SK-N-SH treated with all-trans-retinoic acid at 6 μM for 48 hours (cell line): ENCODE data around the gene MAP3K2.

Experiments
- ATAC-seq: fragments of 200-7000 bp; cut with Tn5 transposase; 3 replicates; pipeline ENCODE4 v1.9.1; 2020; ENCODE audit warnings: mild to moderate bottlenecking, moderate library complexity
- ARNTL ChIP-seq: fragments of 450-650 bp; formaldehyde crosslinking; IDR thresholded peaks from 2 replicates; pipeline ENCODE4 v1.5.0; 2020; ENCODE audit warnings: low read depth, mild to moderate bottlenecking, moderate library complexity, borderline replicate concordance
- BACH2 ChIP-seq: fragments of 250-450 bp; sonication (Bioruptor Pico); IDR thresholded peaks from 2 replicates; pipeline ENCODE4 v1.9.0; 2021; ENCODE audit warnings: mild to moderate bottlenecking, borderline replicate concordance
- CREB5 ChIP-seq: fragments of 250-450 bp; sonication (Bioruptor Pico); IDR thresholded peaks from 2 replicates; pipeline ENCODE4 v1.5.1; 2020; ENCODE audit warnings: low read depth, mild to moderate bottlenecking, moderate library complexity
- CSDC2 ChIP-seq: fragments of 250-450 bp; sonication (Bioruptor Pico); IDR thresholded peaks from 2 replicates; pipeline ENCODE4 v1.5.0; 2020; ENCODE audit warnings: mild to moderate bottlenecking, moderate library complexity
- CSRNP3 ChIP-seq: fragments of 250-450 bp; sonication (Bioruptor Pico); IDR thresholded peaks from 2 replicates; pipeline ENCODE4 v1.5.1; 2021; ENCODE audit warnings: mild to moderate bottlenecking, moderate library complexity
- ESRRG ChIP-seq: fragments of 250-450 bp; sonication (Bioruptor Pico); IDR thresholded peaks from 2 replicates; pipeline ENCODE4 v1.6.1; 2021; ENCODE audit warnings: mild to moderate bottlenecking
- ISL1 ChIP-seq: fragments of 250-450 bp; sonication (Bioruptor Pico); IDR thresholded peaks from 2 replicates; pipeline ENCODE4 v2.1.2; 2022; ENCODE audit warnings: mild to moderate bottlenecking, moderate library complexity
- OSR1 ChIP-seq: fragments of 250-450 bp; sonication (Bioruptor Pico); IDR thresholded peaks from 2 replicates; pipeline ENCODE4 v1.8.0; 2022; ENCODE audit warnings: moderate library complexity, mild to moderate bottlenecking, inconsistent platforms
- POU6F1 ChIP-seq: fragments of 250-450 bp; sonication (Bioruptor Pico); IDR thresholded peaks from 2 replicates; pipeline ENCODE4 v1.8.0; 2021; ENCODE audit warnings: low read depth, mild to moderate bottlenecking, moderate library complexity, borderline replicate concordance
- PPARA ChIP-seq: fragments of 250-450 bp; sonication (Bioruptor Pico); IDR thresholded peaks from 2 replicates; pipeline ENCODE4 v1.5.0; 2020; ENCODE audit warnings: mild to moderate bottlenecking, borderline replicate concordance
- RARB ChIP-seq: fragments of 250-450 bp; sonication (Bioruptor Pico); IDR thresholded peaks from 2 replicates; pipeline ENCODE4 v1.8.0; 2021; ENCODE audit warnings: mild to moderate bottlenecking, moderate library complexity
- SNAI2 ChIP-seq: fragments of 250-450 bp; sonication (Bioruptor Pico); IDR thresholded peaks from 2 replicates; pipeline ENCODE4 v1.5.0; 2020; ENCODE audit warnings: mild to moderate bottlenecking, moderate library complexity
- TCF4 ChIP-seq: fragments of 250-450 bp; sonication (Bioruptor Pico); IDR thresholded peaks from 2 replicates; pipeline ENCODE4 v1.8.0; 2021; ENCODE audit warnings: mild to moderate bottlenecking, moderate library complexity, borderline replicate concordance
- TOX ChIP-seq: fragments of 250-450 bp; sonication (Bioruptor Pico); IDR thresholded peaks from 2 replicates; pipeline ENCODE4 v1.8.0; 2021; ENCODE audit warnings: mild to moderate bottlenecking, moderate library complexity, borderline replicate concordance
- TSHZ2 ChIP-seq: fragments of 250-450 bp; sonication (Bioruptor Pico); IDR thresholded peaks from 2 replicates; pipeline ENCODE4 v1.5.0; 2020; ENCODE audit warnings: mild to moderate bottlenecking, moderate library complexity
- ZC3H10 ChIP-seq: fragments of 250-450 bp; sonication (Bioruptor Pico); IDR thresholded peaks from 2 replicates; pipeline ENCODE4 v1.5.1; 2021; ENCODE audit warnings: mild to moderate bottlenecking, moderate library complexity
- ZFP3 ChIP-seq: fragments of 250-450 bp; sonication (Bioruptor Pico); IDR thresholded peaks from 2 replicates; pipeline ENCODE4 v1.5.0; 2020; ENCODE audit warnings: mild to moderate bottlenecking, moderate library complexity
- ZNF70 ChIP-seq: fragments of 450-650 bp; formaldehyde crosslinking; IDR thresholded peaks from 2 replicates; pipeline ENCODE4 v1.5.0; 2020; ENCODE audit warnings: mild to moderate bottlenecking, moderate library complexity
- ZNF8 ChIP-seq: fragments of 450-650 bp; formaldehyde crosslinking; IDR thresholded peaks from 2 replicates; pipeline ENCODE4 v1.5.0; 2020; ENCODE audit warnings: mild to moderate bottlenecking, moderate library complexity
- TF ChIP-seq, protein P1 (sequence below): fragments of 250-450 bp; sonication (Bioruptor Pico); IDR thresholded peaks from 2 replicates; pipeline ENCODE4 v1.8.0; 2020; ENCODE audit warnings: mild to moderate bottlenecking, moderate library complexity, borderline replicate concordance

The MAP3K2 gene

GRCh38 chr2:127403460-127403859 is 15.7 kb upstream of the MAP3K2 start:
- TF ChIP-seq TOX (CRISPR knock-in tag), result no peak
- no peak for TF ChIP-seq BACH2 (CRISPR knock-in tag)
- TF ChIP-seq CSDC2 (CRISPR knock-in tag), result no peak
- TF ChIP-seq ZC3H10 (CRISPR knock-in tag), result no peak
- no peak for TF ChIP-seq RARB (CRISPR knock-in tag)
- no peak for ATAC-seq

- peak; percentile 15; the same call in 2 of the 3 replicates for ATAC-seq
- TF ChIP-seq ZC3H10 (CRISPR knock-in tag) (no peak), POU6F1 (no peak), CSDC2 (CRISPR knock-in tag) (no peak), ZFP3 (no peak), ARNTL (no peak), ISL1 (CRISPR knock-in tag) (no peak), PPARA (CRISPR knock-in tag) (no peak), CSRNP3 (no peak), OSR1 (CRISPR knock-in tag) (no peak), ZNF70 (CRISPR knock-in tag) (no peak), ZNF8 (CRISPR knock-in tag) (no peak), RARB (CRISPR knock-in tag) (no peak), TSHZ2 (CRISPR knock-in tag) (no peak), SNAI2 (CRISPR knock-in tag) (no peak), CREB5 (no peak), BACH2 (CRISPR knock-in tag) (no peak)
These were observed 14.3 kb upstream of the MAP3K2 start for GRCh38 chr2:127401757-127402695.

DNA sequence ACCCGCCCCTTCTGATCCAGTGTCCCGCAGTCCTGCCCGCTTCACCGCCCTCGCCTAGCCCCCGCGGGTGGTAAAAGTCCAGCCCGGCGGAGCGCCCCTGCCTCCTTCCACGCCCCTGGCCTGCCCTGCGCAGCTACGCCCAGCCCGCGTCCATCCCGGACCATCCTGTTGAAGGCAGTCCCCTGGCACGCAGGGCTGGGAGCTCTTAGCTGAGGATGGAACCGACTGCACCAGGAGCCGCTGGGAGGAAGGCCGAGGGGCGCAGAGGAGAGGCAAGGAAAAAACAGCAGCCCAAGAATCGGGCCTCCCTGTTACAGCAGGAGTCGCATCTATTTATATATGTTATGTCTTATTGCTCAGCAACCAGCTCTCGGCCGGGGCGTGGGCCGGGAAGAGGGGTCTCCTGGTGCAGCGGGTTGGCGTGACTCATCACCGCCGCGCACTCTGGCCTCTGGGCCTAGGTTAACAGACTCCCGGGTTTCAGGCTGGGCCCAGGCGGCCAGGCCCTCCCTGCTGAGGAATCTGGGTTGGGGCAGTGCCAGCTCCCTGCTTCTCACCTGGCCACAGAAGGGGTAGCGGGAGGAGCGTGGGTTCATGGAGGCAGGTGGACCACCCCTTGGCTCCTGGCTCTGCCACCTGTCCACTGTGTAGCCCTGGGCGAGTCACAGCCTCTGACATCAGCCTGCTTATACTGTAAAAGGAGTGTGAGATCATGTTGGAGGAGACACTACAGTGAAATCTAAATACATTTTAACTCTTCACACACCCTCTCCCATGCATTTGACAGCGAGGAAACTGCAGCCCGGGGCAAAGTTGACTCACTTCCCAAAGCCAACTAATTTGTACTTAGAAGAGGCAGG is 13.4 kb upstream of the MAP3K2 start:
- no peak for TF ChIP-seq CSDC2 (CRISPR knock-in tag)
- TF ChIP-seq ESRRG (CRISPR knock-in tag), result no peak
- TF ChIP-seq, protein P1, sequence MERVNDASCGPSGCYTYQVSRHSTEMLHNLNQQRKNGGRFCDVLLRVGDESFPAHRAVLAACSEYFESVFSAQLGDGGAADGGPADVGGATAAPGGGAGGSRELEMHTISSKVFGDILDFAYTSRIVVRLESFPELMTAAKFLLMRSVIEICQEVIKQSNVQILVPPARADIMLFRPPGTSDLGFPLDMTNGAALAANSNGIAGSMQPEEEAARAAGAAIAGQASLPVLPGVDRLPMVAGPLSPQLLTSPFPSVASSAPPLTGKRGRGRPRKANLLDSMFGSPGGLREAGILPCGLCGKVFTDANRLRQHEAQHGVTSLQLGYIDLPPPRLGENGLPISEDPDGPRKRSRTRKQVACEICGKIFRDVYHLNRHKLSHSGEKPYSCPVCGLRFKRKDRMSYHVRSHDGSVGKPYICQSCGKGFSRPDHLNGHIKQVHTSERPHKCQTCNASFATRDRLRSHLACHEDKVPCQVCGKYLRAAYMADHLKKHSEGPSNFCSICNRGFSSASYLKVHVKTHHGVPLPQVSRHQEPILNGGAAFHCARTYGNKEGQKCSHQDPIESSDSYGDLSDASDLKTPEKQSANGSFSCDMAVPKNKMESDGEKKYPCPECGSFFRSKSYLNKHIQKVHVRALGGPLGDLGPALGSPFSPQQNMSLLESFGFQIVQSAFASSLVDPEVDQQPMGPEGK (CRISPR knock-in tag), result no peak
- no peak for TF ChIP-seq POU6F1
- TF ChIP-seq TCF4 (CRISPR knock-in tag), result no peak
- no peak for TF ChIP-seq RARB (CRISPR knock-in tag)
- no peak for TF ChIP-seq ZNF8 (CRISPR knock-in tag)
- no peak for TF ChIP-seq ISL1 (CRISPR knock-in tag)
- TF ChIP-seq CSRNP3, result no peak
- TF ChIP-seq OSR1 (CRISPR knock-in tag), result no peak
- no peak for TF ChIP-seq ZFP3
- TF ChIP-seq PPARA (CRISPR knock-in tag), result no peak
- TF ChIP-seq ZC3H10 (CRISPR knock-in tag), result no peak
- TF ChIP-seq SNAI2 (CRISPR knock-in tag), result no peak

More for the DNA sequence above, 13.4 kb upstream of the MAP3K2 start:
- ATAC-seq, result peak; percentile 23; the same call in 2 of the 3 replicates
